ENCODE measurements around the gene RPL22.
A peak's percentile ranks its signal among the peaks of the same experiment; 100 is the strongest.

The RPL22 gene

DNA sequence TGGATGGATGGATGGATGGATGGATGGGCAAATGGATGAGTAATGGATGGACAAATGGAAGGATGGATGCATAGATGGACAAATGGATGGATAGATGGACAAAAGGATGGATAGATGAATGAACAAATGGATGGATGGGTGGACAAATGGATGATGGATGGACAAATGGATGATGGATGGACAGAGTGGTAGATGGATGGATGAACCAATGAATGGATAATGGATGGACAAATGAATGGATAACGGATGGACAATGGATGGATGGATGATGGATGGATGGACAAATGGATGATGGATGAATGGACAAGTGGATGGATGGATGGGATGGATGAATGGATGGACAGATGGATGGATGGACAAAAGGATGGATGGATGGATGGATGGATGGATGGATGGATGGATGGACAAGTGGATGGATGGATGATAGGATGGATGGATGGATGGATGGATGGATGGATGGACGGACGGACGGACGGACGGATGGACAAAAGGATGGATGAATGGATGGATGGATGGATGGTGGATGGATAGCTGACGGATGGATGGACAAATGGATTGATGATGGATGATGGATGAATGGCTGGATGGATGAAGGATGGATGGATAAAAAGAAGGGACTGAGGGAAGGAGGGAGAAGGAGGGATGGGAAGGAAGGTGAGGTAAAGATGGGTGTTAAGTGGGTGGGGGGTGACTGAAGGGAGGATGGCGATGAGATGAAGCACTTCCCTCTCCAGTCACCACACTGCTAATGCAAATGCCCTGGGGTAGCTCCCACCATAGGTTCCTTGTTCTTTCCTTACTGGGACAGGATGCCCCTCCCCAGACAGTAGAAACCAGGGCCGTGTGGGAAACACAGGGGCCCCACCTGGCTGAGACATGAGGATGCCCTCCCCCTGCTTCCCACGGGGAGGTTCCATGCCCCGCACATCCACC is 49.1 kb downstream of the RPL22 start:
- DNase-seq = no peak

DNA sequence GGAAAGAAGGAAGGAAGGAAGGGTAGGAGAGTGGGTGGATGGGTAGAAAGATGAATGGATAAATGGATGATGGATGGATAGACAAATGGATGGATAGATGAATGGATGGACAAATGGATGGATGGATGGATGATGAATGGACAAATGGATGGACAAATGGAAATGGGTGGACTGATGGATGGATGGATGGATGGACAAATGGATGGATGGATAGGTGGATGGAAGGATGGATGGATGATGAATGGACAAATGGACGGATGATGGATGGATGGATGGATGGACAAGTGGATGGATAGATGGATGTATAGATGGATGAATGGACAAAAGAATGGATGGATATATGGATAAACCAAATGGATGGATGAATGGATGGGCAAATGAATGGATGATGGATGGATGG is 49.8 kb downstream of the RPL22 start:
- DNase-seq = no peak

DNA sequence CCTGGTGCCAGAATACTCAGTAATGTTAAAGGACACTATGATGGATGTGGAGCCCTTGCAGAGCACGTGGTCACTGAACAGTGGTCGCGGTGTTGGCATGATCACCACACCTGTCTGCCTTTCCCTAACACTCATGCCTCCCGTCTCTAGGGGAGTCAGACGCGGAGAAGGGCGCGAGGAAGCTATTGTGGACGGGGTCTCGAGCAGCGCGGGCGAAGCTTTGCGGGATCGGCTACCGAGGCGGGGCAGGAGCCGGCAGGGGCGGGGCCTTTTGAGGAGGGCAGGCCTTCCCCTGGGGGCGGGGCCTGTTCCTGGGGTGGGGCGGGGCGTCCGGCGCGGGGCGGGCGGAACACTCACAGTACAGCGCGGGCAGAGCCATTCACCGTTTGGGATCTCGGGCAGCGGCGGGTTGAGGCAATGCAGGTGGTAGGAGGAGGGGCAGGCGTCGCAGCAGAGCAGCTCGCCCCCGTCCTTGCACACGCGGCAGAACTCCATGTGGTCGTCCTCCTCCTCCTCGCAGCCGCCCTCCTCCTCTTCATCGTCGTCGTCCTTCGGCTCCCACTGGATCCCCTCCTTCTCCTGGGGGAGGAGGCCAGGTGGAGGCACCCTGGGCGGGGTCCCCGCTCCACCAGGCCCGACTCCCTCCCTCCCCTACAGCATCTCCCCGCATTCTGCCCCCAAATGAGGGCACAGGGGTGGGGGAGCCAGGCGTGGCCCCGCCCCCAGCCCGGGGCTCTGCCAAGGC is 50.7 kb downstream of the RPL22 start:
- peak; percentile 86 for DNase-seq

DNA sequence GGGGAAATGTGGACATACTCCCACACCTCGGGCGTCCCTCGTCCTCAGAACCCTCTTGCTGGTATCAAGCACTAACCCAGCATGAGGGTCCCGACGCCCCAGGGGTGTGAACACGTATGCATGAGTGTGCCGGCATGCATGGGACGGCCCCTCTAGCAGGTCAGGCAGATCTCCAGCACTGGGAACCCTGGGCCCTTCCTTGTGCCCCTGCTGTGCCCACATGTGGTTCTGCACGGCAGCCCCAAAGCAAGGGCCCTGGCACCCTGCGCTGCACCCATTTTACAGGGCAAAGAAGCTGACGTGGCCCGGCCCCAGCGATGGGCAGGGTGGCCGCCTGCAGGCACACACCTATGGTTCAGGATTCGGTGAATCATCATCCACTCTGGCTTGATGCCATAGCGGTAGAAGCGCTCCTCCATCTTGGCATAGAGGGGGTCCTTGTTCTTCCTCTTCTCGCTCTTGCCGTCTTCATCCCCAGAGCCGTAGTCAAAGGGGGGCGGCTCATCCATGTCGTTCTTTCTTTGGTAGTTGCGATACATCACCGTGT is 53.5 kb downstream of the RPL22 start:
- DNase-seq = no peak

DNA sequence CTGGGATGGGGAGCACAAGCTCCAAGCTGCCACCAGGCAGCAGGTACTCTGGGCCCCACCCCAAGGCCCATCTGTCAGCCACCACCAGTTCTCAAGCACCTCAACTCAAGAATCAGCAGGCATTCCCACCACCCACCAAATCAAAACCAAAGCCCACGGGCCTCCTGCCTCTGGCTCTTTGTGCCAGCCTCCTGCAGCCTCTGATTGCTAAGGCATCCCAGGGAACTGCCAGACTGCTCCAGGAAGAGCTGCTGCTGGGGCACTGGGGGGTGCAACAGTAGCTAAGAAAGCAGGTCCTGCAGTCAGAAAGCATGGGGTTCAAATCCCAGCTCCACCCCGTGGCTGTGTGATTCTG is 54.0 kb downstream of the RPL22 start:
- DNase-seq = no peak

DNA sequence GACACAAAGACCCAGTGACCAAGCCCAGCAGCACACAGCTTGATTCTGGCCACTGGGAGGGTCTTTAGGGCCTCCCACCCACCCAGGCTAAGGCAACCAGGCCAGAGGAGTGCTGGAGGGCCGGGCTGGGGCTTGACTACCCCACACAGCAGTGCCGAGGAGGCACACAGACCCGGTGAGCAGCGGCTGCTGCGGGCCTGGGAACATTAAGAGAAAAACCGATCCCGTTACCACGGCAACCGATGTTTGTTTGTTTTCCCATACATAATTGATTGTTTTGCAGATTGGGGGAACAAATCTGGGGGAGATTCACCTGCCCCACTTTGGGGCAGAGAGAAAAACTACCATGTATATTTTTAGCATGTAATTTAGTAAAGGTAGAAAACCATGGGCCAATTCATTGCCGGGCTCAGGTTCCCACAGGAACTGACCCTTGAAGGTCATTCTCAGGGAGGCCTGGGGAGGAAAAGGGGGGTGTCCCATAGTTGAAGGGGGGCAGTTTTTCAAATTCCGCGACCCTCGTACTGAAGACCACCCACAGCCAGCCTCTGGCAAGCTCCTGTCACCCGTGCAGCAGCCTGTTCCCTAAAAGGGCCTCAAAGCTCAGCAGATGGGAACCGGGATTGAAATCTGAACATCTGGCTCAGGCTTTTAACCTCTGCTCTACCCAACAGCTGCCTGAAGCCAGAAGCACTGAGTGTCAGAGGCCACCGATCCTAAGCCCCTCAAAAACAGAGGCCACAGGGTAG is 54.6 kb downstream of the RPL22 start:
- no peak for DNase-seq

DNA sequence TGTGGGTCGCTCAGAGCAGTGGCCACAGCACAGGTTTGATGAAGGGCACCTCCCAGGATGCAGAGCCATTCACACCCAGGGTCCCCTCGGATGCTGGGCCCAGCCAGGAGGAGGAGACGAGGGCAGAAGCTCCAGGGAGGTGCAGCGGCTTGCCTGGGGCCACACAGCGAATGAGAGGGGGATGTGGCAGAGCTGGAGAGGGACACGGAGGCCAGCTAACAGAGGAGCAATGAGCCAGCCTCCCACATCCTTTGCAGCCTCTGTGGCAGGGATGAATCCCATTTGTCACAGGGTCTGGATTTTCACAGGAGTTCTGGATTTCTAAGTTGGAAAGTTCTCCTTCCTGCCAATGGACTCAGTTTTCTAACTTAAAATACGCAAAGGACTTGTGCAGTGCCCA is 55.2 kb downstream of the RPL22 start:
- no peak for DNase-seq

DNA sequence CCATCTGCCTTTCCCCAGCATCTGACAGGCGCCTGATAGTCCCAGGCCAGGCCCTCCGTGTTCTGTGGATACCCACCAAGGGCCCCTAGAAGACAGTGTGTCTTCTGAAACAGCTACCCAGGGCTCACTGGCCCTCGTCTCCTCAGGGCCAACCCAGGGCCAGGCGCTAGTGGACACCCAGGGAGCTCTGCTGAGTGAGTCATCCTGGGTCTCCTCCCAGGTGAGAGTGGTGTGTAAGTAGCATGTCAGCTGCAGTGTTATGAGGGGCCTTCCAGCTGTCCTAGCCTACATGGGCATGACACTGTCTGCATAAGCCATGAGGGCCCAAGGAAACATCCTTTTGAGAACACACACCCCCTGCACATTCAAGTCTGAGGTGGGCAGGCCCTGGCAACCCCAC is 56.0 kb downstream of the RPL22 start:
- DNase-seq = no peak

DNA sequence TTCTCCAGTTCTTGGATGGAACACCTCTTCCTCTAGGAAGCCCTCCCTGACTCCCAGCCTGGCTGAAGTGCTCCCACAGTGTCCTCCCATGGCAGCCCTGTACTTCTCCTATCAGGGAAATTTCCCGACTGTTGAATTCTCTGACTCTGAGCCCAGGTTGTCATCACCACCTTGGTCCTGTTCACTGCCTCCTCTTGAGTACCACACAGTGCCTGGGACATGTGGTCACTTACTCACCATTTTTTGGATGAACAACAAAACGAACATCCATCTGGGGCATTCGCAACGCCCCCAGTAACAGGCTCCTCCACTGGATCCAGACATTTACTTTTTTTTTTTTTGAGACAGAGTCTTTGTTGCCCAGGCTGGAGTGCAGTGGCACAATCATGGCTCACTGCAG is 56.7 kb downstream of the RPL22 start:
- no peak for DNase-seq

DNA sequence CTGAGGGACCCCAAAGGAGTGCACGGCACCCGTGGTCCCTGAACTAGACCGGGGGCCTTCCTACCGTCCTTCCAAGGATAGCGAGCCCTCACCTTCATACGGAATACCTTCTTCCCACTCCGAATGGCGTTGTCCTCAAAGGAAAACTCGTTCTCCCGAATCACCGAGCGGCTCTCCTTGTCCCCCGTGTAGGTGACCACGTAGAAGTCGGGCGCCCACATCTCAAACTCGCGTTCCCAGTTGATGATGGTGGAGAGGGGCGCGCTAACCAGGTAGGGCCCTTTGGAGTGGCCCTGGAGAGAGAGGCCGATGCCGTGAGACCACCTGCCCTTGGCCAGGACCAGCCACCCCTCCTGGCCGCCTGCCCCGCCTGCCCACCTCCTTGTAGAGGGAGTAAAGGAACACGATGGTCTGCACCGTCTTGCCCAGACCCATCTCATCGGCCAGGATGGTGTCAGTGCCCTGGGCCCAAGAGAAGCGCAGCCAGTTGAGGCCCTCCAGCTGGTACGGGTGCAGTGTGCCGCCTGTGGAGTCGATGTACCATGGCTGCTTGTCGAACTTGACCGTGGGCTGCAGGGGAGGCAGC is 57.3 kb downstream of the RPL22 start:
- no peak for DNase-seq

DNA sequence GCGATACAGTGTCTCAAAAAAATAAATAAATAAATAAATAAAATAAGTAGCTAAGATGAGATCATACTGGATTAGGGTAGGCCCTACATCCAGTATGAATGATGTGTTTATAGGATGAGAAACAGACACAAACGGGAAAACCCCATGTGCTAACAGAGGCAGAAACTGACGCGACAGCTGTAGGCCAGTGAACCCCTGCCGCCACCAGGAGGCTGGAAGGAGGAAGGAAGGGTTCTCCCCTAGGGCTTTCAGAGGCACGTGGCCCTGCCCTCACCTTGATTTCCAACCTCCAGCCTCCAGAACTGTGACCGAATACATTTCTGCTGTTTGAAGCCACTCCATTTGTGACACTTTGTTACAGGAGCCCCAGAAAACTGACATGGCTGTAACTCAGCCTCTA is 57.8 kb downstream of the RPL22 start:
- DNase-seq = no peak

DNA sequence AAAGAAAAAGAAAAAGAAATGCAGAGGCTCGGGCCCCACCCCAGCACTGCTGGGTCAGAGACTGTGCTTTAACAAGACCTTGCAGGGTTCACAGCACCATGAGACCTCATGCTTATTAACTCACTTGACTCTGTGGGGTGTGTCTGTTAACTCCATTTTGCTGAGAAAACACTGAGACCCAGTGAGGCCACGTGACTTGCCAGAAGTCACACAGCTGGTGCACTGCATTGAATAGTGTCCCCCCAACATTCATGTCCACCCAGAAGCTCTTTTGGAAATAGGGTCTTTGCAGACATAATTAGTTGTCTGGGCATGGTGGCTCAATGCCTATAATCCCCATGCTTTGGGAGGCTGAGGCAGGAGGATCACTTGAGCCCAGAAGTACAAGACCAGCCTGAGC is 59.0 kb downstream of the RPL22 start:
- no peak for DNase-seq

DNA sequence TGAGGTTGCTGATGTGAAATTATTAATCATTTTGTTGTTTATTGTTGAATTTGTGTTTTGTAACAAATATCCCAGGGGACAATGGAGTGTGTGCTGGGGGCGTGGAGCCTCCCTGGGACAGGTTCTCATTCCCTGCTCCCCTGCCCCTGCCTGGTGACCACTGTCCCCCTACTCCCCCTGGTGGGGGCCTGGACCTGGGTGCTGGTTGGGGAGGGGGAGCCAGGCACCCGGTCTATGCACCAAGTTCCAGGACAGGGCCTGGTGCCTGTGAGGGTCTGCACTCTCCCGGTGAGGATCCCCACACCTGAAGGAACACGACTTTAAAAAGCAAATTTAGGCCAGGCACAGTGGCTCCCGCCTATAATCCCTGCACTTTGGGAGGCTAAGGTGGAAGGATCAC is 61.6 kb downstream of the RPL22 start:
- no peak for DNase-seq

DNA sequence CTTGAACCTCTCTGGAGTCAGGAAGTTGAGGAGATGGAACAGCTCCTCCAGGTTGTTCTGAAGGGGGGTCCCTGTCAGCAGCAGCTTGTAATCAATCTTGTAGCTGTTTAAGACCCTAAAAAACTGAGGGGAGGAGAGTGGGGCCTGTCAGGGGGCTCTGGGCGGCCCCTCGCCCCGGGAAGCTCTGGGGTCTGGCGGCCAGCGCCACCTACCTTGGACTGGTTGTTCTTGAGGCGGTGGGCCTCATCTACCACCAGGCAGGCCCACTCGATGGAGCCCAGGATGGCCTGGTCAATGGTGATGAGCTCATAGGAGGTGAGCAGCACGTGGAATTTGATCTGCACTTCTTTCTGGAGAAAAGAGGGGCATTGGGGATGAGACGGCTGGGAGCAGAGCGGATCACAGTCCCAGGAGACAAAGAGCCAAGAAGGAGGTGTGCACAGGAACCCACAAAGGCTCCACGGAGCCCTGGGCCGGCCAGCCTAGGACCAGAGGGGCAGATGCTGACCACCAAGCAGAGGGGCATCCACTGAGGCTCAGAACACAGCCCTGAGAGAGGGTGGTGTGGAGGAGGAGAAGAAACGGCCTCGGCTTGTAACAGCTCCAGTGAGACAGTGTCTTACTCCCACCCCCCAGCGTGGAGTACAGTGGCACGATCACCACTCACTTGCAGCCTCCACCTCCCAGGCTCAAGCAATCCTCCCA is 62.7 kb downstream of the RPL22 start:
- DNase-seq = no peak
